ENCODE measurements around the gene HLCS.

DNA sequence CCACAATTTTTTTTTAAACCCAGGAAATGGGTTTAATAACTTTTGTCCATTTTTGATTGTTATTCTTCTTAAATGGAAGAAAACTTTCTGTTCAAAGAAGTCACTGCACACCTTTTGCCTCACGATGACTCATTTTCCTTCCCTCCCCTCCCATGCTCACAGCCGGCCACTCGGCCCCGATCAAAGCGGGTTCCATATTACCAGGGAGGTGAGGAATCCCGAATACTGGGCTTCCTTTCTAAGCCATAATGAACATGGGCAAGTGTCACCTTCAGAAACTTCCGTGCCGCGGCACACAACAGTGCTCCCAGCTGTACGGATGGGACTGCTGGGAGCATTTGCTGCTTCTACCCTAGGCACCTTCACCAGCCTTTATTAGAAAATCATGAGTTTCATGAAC, 121.4 kb downstream of the HLCS start:
- TF ChIP-seq, protein P1, sequence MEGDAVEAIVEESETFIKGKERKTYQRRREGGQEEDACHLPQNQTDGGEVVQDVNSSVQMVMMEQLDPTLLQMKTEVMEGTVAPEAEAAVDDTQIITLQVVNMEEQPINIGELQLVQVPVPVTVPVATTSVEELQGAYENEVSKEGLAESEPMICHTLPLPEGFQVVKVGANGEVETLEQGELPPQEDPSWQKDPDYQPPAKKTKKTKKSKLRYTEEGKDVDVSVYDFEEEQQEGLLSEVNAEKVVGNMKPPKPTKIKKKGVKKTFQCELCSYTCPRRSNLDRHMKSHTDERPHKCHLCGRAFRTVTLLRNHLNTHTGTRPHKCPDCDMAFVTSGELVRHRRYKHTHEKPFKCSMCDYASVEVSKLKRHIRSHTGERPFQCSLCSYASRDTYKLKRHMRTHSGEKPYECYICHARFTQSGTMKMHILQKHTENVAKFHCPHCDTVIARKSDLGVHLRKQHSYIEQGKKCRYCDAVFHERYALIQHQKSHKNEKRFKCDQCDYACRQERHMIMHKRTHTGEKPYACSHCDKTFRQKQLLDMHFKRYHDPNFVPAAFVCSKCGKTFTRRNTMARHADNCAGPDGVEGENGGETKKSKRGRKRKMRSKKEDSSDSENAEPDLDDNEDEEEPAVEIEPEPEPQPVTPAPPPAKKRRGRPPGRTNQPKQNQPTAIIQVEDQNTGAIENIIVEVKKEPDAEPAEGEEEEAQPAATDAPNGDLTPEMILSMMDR (conservative IDR thresholded peaks at IDR 0.05; ENCODE audit: low read length), result no peak
- no peak for TF ChIP-seq EZH2phosphoT487 (IDR thresholded peaks at IDR 0.05; ENCODE audit: borderline replicate concordance)

All from Loucy (cell line).